Measurements from ENCODE around the gene SLC26A1.

DNA sequence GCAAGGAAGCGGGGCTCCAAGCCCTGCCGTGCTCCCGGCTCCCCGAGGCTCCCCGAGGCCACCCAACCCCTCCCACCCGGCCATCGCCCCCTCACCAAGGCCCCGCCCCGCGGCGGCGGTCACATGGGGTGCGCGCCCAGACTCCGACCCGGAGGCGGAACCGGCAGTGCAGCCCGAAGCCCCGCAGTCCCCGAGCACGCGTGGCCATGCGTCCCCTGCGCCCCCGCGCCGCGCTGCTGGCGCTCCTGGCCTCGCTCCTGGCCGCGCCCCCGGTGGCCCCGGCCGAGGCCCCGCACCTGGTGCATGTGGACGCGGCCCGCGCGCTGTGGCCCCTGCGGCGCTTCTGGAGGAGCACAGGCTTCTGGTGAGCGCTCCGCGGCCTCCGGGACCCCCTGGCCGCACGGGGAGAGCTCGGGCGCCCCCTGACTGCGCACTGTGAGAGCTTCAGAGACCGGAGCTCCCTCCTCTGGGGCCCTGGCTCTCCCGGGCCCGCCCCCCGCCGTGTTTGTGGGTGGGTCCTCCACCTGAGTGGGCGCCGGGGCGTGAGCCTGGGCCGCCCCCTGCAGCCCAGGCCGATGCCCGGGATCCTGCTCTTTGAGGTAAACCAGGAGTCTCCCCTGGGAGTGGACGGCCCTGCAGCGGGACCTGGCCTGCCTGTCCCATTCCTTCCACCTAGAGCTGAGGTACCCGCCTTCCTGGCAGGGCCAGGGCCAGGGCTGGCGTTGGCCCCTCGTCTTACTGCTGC is 6.2 kb downstream of the SLC26A1 start, which contains the start of gene IDUA:
- TF ChIP-seq, protein P1, sequence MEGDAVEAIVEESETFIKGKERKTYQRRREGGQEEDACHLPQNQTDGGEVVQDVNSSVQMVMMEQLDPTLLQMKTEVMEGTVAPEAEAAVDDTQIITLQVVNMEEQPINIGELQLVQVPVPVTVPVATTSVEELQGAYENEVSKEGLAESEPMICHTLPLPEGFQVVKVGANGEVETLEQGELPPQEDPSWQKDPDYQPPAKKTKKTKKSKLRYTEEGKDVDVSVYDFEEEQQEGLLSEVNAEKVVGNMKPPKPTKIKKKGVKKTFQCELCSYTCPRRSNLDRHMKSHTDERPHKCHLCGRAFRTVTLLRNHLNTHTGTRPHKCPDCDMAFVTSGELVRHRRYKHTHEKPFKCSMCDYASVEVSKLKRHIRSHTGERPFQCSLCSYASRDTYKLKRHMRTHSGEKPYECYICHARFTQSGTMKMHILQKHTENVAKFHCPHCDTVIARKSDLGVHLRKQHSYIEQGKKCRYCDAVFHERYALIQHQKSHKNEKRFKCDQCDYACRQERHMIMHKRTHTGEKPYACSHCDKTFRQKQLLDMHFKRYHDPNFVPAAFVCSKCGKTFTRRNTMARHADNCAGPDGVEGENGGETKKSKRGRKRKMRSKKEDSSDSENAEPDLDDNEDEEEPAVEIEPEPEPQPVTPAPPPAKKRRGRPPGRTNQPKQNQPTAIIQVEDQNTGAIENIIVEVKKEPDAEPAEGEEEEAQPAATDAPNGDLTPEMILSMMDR (IDR thresholded peaks at IDR 0.05; ENCODE audit: insufficient read depth, low read length, poor library complexity, severe bottlenecking) = peak; percentile 82
- no peak for TF ChIP-seq EZH2phosphoT487 (conservative IDR thresholded peaks at IDR 0.05; ENCODE audit: low read length)

Measured in SU-DHL-6 (cell line).